Heart left ventricle (tissue), 13 donors: ENCODE data around the gene LILRB1.

Experiments
- POLR2A ChIP-seq, 2 donors: fragments of 450-650 bp; IDR thresholded peaks; one replicate each; pipeline ENCODE4 v1.6.1; 2017; ENCODE audit warnings: antibody characterized with exemption in 2 of 2, mild to moderate bottlenecking in 2 of 2, moderate library complexity in 2 of 2
- TF ChIP-seq, protein P1 (sequence below), 12 donors: fragments of 200-600 bp; sonication (generic) in 4 of 12; IDR thresholded peaks; one replicate each; pipeline versions ENCODE4 v1.5.0 to v1.8.0; 2018 to 2022; ENCODE audit warnings: antibody characterized with exemption in 12 of 12, mild to moderate bottlenecking in 5 of 12
- donor health status: ischemic (EF 13 %, LVEDD 7.1; RV severe dilation, severe dysfunction).
- donor health status: DM: no; HTN: yes; CAD: no.
- donor health status: DM: no; HTN: no; CAD: no.
- donor health status: ischemic (EF 25% LVEDD 6.9; RV normal size, moderate dysfunction).
- donor health status: ischemic (EF 25% LVEDD 5.7; RV mildly dilated, moderate dysfunction).
- donor health status: ischemic (EF 35%, LVEDD 5.7; RV mildly dilated, moderate dysfunction).
- donor health status: nonischemic (EF 11% LVEDD 7.7; RV severe dilation, severe dysfunction).
- donor health status: DM: yes; HTN: yes; CAD: no.
- donor health status: PGD.
- donor health status: ischemic (EF 29% LVEDD 5.4; RV normal size, mild dysfunction).
- donor health status: nonischemic (EF 23%, LVEDD 6.1; RV moderate dilation, normal function).

DNA sequence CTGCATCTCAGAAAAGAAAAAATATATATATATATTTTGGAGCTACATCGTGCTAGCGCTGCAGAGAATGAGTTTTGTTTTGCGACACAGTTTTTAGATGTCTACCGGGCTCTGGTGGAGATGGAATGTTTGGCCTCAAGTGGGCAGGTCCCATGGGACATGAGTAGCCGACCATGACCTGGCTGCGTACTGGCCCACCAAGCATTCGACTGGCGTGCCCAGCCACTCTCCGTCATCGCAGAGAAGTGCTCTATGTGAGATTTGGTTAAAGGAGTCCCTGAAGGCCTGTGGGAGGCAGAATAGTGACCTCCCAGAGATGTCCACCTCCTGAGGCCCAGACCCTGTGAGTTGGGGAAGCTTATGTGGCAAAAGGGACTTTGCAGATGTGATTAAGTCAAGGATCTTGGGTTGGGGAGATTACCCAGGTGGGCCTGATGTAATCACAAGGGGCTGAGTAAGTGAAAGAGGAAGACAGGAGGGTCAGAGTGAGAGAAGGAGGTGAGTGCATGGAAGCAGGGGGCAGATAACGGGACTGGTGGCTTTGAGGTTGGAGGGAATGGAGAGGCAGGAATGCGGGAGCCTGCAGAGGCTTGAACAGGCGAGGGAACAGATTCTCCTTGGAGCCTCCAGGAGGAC lies 31.7 kb downstream of the LILRB1 start:
- TF ChIP-seq, protein P1, sequence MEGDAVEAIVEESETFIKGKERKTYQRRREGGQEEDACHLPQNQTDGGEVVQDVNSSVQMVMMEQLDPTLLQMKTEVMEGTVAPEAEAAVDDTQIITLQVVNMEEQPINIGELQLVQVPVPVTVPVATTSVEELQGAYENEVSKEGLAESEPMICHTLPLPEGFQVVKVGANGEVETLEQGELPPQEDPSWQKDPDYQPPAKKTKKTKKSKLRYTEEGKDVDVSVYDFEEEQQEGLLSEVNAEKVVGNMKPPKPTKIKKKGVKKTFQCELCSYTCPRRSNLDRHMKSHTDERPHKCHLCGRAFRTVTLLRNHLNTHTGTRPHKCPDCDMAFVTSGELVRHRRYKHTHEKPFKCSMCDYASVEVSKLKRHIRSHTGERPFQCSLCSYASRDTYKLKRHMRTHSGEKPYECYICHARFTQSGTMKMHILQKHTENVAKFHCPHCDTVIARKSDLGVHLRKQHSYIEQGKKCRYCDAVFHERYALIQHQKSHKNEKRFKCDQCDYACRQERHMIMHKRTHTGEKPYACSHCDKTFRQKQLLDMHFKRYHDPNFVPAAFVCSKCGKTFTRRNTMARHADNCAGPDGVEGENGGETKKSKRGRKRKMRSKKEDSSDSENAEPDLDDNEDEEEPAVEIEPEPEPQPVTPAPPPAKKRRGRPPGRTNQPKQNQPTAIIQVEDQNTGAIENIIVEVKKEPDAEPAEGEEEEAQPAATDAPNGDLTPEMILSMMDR (IDR thresholded peaks at IDR 0.05) = no peak
- TF ChIP-seq POLR2A (IDR thresholded peaks at IDR 0.05) = no peak
